ENCODE measurements around the gene AP1S3. TPM values are rescaled to one million over a fixed set of nuclear protein-coding genes. Genes with fewer than 3 reads are reported as not detected.
"Not testable (repeated sequence)": the region's sequence is repeated elsewhere in the genome, so short reads cannot be mapped to it uniquely, and the experiment has no call there.

AP1S3 gene
- total RNA-seq, 1 donor from 2014 or later = 0.80 TPM

GRCh38 chr2:223789423-223789822 is 48.0 kb downstream of the AP1S3 start:
- DNase-seq (ENCODE audit: low spot score) = no peak
- H3K4me3 Mint-ChIP-seq (ENCODE audit: unreplicated experiment) = no peak overlapping the region
- peaks cover 3% of the 10 kb centered on the region for H3K4me1 Mint-ChIP-seq (ENCODE audit: unreplicated experiment)
- H3K27me3 Mint-ChIP-seq (ENCODE audit: unreplicated experiment) = no peaks in the 10 kb centered on the region
- H3K36me3 Mint-ChIP-seq (ENCODE audit: low read depth, unreplicated experiment) = no peaks in the 10 kb centered on the region
- no peak for TF ChIP-seq CTCF (IDR thresholded peaks at IDR 0.05; ENCODE audit: unreplicated experiment)
- H3K27ac Mint-ChIP-seq (ENCODE audit: unreplicated experiment) = no peak overlapping the region
- H3K9me3 Mint-ChIP-seq (ENCODE audit: unreplicated experiment) = no peaks in the 10 kb centered on the region

DNA sequence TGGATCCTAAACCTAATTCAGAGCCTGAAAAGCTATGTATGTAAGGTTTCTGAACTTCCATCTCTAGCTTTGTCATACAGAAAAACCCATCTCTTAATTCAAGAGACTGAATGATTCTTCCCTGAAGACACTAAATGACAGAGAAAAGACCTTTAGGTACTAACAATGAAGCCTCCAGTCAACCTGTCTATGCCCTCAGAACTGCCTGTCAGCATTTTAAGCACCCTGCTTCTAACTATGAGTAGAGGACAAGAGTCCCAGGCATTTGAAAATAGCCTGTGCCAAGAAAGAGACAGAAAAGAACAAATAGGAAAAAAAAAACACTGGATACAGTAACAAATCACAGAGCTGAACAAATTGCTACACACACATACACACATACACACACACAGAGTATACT is 48.6 kb downstream of the AP1S3 start:
- H3K27me3 Mint-ChIP-seq (ENCODE audit: unreplicated experiment) = peaks cover 2% of the 10 kb centered on the region
- no peaks in the 10 kb centered on the region for H3K9me3 Mint-ChIP-seq (ENCODE audit: unreplicated experiment)
- TF ChIP-seq CTCF (IDR thresholded peaks at IDR 0.05; ENCODE audit: unreplicated experiment) = no peak
- H3K4me1 Mint-ChIP-seq (ENCODE audit: unreplicated experiment) = peaks cover 3% of the 10 kb centered on the region
- no peak overlapping the region for H3K4me3 Mint-ChIP-seq (ENCODE audit: unreplicated experiment)
- no peaks in the 10 kb centered on the region for H3K36me3 Mint-ChIP-seq (ENCODE audit: low read depth, unreplicated experiment)
- no peak for DNase-seq (ENCODE audit: low spot score)
- H3K27ac Mint-ChIP-seq (ENCODE audit: unreplicated experiment) = no peak overlapping the region

GRCh38 chr2:223788106-223788505 is 49.3 kb downstream of the AP1S3 start:
- H3K9me3 Mint-ChIP-seq (ENCODE audit: unreplicated experiment); DNase-seq (ENCODE audit: low spot score); H3K27ac Mint-ChIP-seq (ENCODE audit: unreplicated experiment); H3K4me3 Mint-ChIP-seq (ENCODE audit: unreplicated experiment); H3K27me3 Mint-ChIP-seq (ENCODE audit: unreplicated experiment); H3K36me3 Mint-ChIP-seq (ENCODE audit: low read depth, unreplicated experiment); H3K4me1 Mint-ChIP-seq (ENCODE audit: unreplicated experiment): not testable (repeated sequence)

- no peaks in the 10 kb centered on the region for H3K9me3 Mint-ChIP-seq (ENCODE audit: unreplicated experiment)
- H3K27ac Mint-ChIP-seq (ENCODE audit: unreplicated experiment) = no peak overlapping the region
- H3K4me3 Mint-ChIP-seq (ENCODE audit: unreplicated experiment) = no peak overlapping the region
- H3K27me3 Mint-ChIP-seq (ENCODE audit: unreplicated experiment) = peaks cover 3% of the 10 kb centered on the region
- no peak for DNase-seq (ENCODE audit: low spot score)
- peaks cover 3% of the 10 kb centered on the region for H3K4me1 Mint-ChIP-seq (ENCODE audit: unreplicated experiment)
- TF ChIP-seq CTCF (IDR thresholded peaks at IDR 0.05; ENCODE audit: unreplicated experiment) = no peak
- H3K36me3 Mint-ChIP-seq (ENCODE audit: low read depth, unreplicated experiment) = no peaks in the 10 kb centered on the region
These were observed 50.0 kb downstream of the AP1S3 start for GRCh38 chr2:223787358-223787757.

GRCh38 chr2:223786943-223787342 is 50.4 kb downstream of the AP1S3 start:
- no peaks in the 10 kb centered on the region for H3K36me3 Mint-ChIP-seq (ENCODE audit: low read depth, unreplicated experiment)
- TF ChIP-seq CTCF (IDR thresholded peaks at IDR 0.05; ENCODE audit: unreplicated experiment) = no peak
- no peak overlapping the region for H3K4me3 Mint-ChIP-seq (ENCODE audit: unreplicated experiment)
- peaks cover 3% of the 10 kb centered on the region for H3K27me3 Mint-ChIP-seq (ENCODE audit: unreplicated experiment)
- H3K9me3 Mint-ChIP-seq (ENCODE audit: unreplicated experiment) = no peaks in the 10 kb centered on the region
- no peak for DNase-seq (ENCODE audit: low spot score)
- peaks cover 3% of the 10 kb centered on the region for H3K4me1 Mint-ChIP-seq (ENCODE audit: unreplicated experiment)
- H3K27ac Mint-ChIP-seq (ENCODE audit: unreplicated experiment) = no peak overlapping the region

DNA sequence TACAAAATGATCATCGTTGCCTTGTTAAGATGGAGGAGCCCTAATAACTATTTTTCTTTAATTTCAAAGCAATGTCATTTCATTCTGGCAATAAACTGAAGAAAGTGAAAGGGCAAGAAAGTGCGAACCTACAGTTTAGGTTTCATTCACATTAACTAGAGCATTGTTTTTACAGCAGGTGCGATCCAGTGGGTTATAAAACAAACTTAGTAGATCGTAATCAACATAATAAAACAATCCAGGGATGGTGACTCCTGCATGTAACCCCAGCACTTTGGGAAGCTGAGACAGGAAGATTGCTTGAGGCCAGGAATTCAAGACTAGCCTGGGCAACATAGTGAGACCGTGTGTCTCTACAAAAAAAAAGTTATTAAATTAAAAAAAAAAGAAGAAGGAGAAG is 51.1 kb downstream of the AP1S3 start:
- no peaks in the 10 kb centered on the region for H3K36me3 Mint-ChIP-seq (ENCODE audit: low read depth, unreplicated experiment)
- H3K4me3 Mint-ChIP-seq (ENCODE audit: unreplicated experiment) = no peak overlapping the region
- no peak overlapping the region for H3K27ac Mint-ChIP-seq (ENCODE audit: unreplicated experiment)
- TF ChIP-seq CTCF (IDR thresholded peaks at IDR 0.05; ENCODE audit: unreplicated experiment) = no peak
- H3K9me3 Mint-ChIP-seq (ENCODE audit: unreplicated experiment) = no peaks in the 10 kb centered on the region
- peaks cover 3% of the 10 kb centered on the region for H3K4me1 Mint-ChIP-seq (ENCODE audit: unreplicated experiment)
- H3K27me3 Mint-ChIP-seq (ENCODE audit: unreplicated experiment) = peaks cover 3% of the 10 kb centered on the region
- no peak for DNase-seq (ENCODE audit: low spot score)

Data from endothelial cell (in vitro differentiated cells).